GM12891 (cell line): Measurements from ENCODE around the gene IMPA2.

ENCODE experiments used
- POU2F2 ChIP-seq: IDR thresholded peaks from 2 replicates; pipeline ENCODE4 v1.6.1; 2011; ENCODE audit warnings: low read depth, mild to moderate bottlenecking, control low read depth, low read length, moderate library complexity
- SPI1 ChIP-seq: IDR thresholded peaks from 2 replicates; pipeline ENCODE4 v1.6.1; 2011; ENCODE audit warnings: low read depth, low read length, control low read depth

GRCh38 chr18:11992096-11992790, 10.9 kb downstream of the IMPA2 start:
- no peak for TF ChIP-seq POU2F2
- TF ChIP-seq SPI1, result no peak
